Renal cortical epithelial cell (primary cell): ENCODE data around the gene CGNL1. TPM values are rescaled to one million over a fixed set of nuclear protein-coding genes. Genes with fewer than 3 reads are reported as not detected.
A peak's percentile ranks its signal among the peaks of the same experiment; 100 is the strongest.

Experiments used
- DNase-seq: peaks from one replicate; pipeline ENCODE4 v3.0.0-alpha.2; 2011; ENCODE audit warnings: low read depth
- total RNA-seq: library from RNA; depleted of rRNA; stranded (reverse); fragments of >200 nt; gene quantifications from 2 replicates; pipeline ENCODE4 v1.2.3, GENCODE V29; 2014

The CGNL1 gene
- total RNA-seq, 1 donor from 2014 or later: 57.5 TPM

GRCh38 chr15:57421551-57421950 lies 45.2 kb downstream of the CGNL1 start:
- DNase-seq: no peak

- DNase-seq: peak; percentile 92
Measured at GRCh38 chr15:57422113-57422754, 45.9 kb downstream of the CGNL1 start.

DNA sequence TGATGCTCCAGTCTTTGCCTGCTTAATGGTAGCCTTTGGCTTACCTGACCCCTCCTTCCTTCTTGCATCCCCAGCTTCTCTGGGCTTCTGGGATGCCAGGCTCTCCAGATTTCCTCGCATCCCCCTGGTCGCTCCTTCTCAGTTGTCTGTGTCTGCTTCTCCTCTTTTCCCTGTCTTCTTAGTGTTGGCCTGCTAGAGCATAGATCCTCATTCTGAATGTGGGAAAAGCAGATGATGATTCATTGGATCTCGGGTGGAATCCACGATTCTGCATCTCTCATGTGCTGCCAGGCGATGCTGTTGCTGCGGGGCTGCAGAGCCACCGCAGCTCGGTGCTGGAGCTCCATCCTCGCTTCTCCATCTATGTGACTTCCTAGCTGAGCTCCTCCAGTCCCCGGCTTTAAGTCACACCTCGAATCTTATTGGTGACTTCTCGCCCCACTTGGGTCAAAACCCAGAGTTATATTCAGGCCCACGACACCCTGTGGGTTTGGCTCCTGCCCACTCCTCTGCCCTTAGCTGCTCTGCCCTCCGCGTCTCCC lies 47.4 kb downstream of the CGNL1 start:
- DNase-seq: no peak

DNA sequence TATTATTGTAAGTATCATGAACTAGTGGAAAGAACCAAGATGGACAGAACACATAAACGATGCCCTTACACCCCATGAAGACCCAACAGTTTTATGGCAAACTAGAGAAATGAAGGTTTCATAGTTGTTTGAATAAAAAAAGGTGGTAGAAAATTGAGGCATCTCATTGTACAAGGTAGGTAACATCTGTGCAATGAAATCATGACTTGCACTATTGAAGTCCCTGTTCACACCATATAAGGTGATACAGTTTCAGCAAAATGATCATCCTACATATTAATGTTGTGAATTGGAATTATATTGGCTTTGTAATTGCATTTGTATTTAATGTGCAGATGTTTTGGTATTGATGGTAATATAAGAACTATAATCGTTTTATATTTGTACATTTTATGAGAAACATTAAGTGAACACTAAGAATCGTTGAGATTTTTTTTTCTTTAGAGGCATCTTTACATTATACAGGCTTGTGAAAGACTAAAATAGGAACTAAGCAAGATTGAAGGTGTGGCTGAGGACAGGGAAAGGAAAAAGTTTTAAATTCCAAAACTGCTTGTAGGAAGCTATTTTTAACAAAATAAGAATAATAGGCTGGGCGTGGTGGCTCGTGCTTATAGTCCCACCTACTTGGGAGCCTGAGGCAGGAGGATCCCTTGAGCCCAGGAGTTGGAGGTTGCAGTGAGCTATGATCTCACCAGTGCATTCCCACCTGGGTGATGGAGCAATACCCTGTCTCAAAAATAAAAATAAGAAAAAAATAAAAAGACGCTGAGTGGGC lies 48.5 kb downstream of the CGNL1 start:
- no peak for DNase-seq

GRCh38 chr15:57425842-57426241 lies 49.5 kb downstream of the CGNL1 start:
- DNase-seq: no peak

GRCh38 chr15:57427367-57427821 lies 51.1 kb downstream of the CGNL1 start:
- DNase-seq: peak; percentile 72

DNA sequence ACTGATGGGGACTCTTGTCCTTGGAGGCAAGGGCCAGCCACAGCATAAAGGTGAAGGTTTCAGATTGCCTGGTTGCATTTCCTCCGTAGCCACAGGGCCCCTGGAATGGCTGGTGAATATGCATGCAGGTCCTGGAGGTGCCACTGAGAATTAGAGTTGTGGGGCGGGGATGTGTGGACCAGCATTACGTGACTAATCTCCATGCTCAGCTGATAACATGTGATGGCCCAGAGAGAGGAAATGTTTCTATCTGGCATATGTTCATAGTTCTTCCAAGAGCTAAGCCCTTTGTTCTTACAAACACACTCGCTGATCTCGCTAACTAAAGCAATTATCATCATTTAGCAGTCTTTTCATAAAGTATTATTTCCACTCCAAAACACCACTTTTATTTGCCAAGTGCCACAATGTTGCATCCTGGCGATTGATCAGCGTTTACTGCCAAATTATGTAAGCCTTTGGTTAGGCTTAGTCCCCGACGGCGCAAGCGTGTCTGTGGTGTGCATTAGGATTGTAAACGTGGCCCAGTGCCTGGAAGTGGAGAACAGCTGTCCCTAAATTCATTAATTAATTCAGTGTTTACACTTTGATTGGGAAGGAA lies 55.9 kb downstream of the CGNL1 start:
- no peak for DNase-seq

DNA sequence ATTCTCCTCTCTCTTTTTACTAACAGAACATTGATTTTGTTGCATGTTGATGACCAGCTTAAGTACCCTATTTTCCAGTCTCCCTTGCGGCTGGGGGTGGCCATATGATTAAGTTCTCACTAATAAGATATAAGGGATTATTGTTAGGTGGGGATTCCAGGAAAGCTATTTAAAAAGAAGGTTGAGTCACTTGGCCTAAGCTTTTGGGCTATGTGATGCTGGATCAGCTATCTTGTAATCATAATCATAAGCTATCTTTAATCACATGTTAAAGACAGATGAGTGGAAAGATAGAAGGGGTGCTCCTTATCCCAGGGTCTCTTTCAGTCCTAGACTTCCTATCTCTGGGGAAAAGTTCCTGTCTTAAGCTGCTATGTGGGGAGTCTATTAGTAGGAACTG lies 59.9 kb downstream of the CGNL1 start:
- DNase-seq: no peak

DNA sequence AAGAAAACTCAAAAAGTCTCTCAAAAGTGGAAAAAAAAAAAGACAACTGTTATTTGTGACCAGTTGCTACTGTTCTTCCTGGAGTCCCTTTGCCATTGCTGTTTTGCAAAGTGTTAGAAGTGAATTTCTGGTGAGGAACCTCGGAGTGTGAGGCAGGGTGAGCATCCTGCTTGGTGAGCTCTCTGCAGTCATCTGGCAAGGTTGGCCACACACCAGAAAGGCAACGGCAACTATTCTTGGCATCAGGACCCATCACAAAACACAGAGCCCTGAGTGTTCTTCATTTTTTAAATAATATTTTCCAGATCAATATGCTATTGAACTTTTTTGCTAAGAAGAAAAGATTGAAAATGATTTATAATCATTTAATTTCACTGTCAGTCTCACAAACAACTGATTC lies 60.7 kb downstream of the CGNL1 start:
- no peak for DNase-seq

DNA sequence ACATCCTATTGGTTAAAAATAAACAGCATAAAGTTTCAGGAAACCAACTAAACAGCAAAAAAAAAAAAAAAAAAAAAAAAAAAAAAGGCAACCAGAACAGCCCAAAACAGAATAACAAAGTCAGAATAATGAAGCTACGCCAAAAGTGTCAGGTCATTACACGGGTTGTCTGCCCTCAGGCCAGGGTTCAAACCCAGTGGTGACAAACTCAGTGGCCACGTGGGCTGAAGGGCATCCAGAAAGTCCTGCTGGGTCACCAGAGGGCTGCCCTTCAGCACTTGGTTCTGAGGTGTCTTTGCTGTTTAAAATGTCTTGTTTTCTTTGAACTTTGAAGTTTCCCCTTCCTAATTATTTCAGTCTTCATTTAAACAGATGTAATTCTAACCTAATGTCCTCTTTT lies 61.3 kb downstream of the CGNL1 start:
- no peak for DNase-seq

DNA sequence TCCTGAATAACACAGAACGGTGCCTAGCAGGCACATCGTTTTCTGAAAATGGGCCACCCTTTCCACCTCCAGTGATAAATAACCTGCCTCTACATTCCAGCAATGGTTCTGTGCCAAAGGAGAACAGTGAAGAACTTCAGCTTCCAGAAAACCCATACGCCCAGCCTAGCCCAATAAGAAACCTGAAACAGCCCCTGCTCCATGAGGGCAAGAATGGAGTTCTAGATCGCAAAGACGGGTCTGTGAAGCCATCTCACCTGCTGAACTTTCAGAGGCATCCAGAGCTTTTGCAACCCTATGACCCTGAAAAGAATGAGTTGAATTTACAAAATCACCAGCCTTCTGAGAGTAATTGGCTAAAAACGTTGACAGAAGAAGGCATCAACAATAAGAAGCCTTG lies 61.9 kb downstream of the CGNL1 start:
- no peak for DNase-seq

GRCh38 chr15:57439128-57440027 lies 63.1 kb downstream of the CGNL1 start:
- DNase-seq: no peak

GRCh38 chr15:57440167-57440566 lies 63.9 kb downstream of the CGNL1 start:
- no peak for DNase-seq

DNA sequence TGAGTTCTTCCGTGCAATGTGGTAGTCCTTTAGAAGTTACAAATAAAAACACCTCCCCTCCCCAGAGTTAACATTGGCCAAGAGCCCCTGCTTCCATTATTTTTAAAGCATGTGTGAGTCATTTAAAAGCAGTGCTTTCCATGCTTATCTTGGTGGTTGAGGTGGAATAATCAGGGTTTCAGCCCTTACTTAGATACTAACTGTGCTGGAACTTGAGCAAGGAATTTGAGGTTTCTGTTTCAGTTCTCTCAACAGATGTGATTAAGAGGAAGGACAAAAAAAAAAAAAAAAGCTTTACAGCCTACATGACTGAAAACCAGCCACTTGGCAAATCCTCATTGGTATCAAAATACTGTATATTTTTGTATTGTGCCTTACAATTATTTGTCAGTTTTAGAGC lies 64.5 kb downstream of the CGNL1 start:
- peak; percentile 98 for DNase-seq

GRCh38 chr15:57442335-57442734 lies 66.0 kb downstream of the CGNL1 start:
- no peak for DNase-seq

GRCh38 chr15:57443486-57443885 lies 67.2 kb downstream of the CGNL1 start:
- no peak for DNase-seq

DNA sequence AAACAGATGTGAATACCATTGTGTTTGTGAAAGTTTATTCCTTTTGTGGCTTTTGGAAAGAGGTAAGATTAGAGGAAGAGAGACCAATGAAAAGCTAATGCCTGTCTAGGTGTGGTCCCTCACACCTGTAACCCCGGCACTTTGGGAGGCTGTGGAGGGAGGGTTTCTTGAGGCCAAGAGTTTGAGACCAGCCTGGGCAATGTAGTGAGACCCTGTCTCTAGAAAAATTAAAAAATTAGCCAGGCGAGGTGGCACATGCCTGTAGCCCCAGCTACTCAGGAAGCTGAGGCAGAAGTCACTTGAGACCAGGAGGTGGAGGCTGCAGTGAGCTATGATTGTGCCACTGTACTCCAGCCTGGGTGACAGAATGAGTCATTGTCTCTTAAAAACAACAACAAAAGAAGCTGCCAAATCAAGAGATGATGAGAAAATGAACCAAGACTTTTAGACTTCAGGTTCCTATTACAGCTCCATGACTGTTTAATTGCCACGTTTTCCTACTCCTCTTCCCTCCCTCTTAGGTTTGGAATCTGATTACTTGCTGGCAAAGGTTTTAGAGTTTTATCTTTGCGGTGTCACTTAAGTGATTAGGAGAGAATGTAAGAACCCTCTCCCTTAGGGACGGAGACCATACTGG lies 68.7 kb downstream of the CGNL1 start:
- DNase-seq: peak; percentile 68

GRCh38 chr15:57445872-57446271 lies 69.6 kb downstream of the CGNL1 start:
- DNase-seq: no peak

DNA sequence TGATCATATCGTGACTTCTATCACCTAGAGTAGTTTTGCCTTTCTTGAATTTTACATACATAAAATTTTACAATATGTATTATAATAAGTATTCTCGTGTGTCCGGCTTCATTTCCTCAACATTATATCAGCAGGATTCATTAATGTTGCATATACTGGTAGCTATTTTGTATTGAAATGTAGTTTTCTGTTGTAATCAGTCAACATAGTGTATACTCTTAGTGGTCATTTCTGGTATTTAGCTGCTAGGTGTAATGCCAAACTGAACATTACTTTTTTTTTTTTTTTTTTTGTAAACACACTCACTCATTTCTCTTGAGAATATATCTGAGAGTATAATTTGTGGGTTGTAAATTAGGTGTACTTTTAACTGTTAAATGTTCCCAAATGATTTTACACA lies 70.1 kb downstream of the CGNL1 start:
- DNase-seq: no peak

DNA sequence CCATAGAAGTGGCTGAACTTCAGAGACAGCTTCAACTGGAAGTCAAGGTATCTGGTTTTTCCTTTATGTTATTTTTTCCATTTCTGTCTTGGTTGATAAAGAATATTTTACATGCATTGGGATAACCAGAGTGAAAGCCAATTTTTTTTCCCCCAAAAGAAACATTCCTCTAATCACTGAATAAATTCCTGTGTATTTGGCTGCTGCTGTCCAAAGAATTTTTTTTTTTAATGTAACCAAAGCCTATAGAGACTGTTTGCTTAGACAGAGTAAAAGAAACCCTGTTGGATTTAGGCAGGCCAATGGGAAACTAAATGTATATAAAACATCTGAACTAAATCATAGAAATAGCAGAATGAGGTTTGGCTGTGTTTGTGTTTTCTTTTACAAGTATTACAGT lies 75.2 kb downstream of the CGNL1 start:
- DNase-seq: no peak

DNA sequence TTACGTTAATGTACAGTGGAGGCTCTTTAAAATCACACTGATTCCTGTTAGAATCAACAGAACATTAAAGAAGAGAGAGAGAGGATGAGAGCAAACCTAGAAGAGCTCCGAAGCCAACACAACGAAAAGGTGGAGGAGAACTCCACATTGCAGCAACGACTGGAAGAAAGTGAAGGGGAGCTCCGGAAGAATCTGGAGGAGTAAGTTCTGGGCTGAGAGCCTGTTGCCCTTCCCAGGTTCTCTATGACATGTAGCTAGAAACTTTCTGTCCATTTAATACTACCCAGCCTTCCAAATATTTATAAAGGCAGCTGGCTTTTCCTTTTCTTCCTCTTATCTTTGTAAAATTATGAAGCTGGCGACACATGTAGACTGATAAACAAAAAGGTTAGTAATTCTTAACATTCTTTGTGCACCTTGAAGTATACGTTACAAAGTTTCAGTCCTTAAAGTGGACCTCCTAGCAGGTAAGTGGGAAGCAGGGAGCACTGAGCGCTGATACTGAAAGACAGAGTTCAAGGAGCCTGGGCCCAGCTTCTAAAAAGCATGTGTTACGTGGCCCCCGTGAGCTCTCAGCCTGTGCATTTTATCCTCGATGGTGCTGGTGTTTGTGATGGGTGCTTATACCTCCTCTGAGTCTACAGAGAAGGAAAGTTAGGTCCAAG lies 75.9 kb downstream of the CGNL1 start:
- no peak for DNase-seq
